ENCODE measurements around the gene ZAP70.

The ZAP70 gene

DNA sequence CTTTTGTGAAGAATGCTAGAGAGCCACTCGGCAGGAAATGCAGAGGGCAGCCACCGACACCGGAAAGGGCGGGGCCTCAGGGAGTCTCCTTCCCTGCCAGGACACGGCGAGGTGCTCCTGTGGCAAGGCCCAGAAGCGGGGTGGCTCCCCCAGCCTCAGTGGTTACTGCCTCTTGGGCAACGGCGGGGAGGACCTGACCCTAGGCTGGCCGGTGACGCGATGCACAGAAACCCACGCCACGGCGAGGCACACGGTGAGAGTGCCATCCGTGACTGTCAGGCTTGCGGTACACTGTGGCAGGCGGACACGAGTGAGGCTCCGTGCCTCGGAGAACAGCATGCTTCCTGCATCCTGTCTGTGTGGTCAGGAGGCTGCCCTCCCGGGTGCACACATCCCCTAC, 47.8 kb downstream of the ZAP70 start:
- no peak for DNase-seq (ENCODE audit: low read depth, low spot score)
- TF ChIP-seq, protein P1, sequence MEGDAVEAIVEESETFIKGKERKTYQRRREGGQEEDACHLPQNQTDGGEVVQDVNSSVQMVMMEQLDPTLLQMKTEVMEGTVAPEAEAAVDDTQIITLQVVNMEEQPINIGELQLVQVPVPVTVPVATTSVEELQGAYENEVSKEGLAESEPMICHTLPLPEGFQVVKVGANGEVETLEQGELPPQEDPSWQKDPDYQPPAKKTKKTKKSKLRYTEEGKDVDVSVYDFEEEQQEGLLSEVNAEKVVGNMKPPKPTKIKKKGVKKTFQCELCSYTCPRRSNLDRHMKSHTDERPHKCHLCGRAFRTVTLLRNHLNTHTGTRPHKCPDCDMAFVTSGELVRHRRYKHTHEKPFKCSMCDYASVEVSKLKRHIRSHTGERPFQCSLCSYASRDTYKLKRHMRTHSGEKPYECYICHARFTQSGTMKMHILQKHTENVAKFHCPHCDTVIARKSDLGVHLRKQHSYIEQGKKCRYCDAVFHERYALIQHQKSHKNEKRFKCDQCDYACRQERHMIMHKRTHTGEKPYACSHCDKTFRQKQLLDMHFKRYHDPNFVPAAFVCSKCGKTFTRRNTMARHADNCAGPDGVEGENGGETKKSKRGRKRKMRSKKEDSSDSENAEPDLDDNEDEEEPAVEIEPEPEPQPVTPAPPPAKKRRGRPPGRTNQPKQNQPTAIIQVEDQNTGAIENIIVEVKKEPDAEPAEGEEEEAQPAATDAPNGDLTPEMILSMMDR (IDR thresholded peaks at IDR 0.05; ENCODE audit: insufficient read depth, low read length, missing control alignments) = no peak
- CTCF ChIA-PET = no interaction called here
- POLR2A ChIA-PET = no interaction called here
- H3K4me3 ChIP-seq (ENCODE audit: low read depth, low read length) = no peak overlapping the region

DNA sequence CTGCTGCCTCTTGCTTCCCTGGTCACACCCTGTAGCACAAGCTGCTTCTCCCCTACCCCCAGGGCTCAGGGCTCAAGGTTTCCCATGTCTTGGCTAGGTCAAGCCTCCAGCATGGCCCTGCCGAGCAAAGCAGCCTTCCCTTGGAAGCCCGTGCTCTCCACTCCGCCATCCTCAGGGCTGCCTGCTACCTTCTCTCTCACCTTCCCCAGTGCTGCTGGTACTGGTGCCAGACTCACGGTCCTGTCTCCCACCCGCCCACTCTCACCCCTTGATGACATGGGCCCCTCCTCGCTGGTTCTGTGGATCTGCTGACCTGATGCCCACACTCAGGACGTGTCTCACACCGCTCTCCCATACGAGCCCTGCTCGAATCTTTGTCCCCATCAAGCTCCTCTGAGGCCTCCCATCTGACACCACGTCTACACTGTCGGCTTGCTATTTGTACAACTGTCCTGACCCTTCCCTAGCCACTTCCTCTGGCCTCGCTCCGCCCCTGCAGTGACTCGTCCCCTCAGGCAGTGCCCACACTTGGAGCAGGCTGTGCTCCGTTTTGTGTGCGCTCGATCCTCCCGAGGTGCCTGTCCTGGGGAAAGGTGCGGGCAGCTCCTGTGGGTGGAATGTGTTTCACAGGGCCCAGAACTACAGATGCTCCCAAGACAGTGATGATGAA, 49.9 kb downstream of the ZAP70 start:
- POLR2A ChIA-PET = no interaction called here
- CTCF ChIA-PET = interaction anchor here (2.0 kb wide), 1 partner anchor 11 kb away, joined by 8 read pairs; no protein-coding TSS in a partner anchor
- DNase-seq (ENCODE audit: low read depth, low spot score) = no peak
- TF ChIP-seq, protein P1 (IDR thresholded peaks at IDR 0.05; ENCODE audit: insufficient read depth, low read length, missing control alignments) = no peak
- H3K4me3 ChIP-seq (ENCODE audit: low read depth, low read length) = no peak overlapping the region

DNA sequence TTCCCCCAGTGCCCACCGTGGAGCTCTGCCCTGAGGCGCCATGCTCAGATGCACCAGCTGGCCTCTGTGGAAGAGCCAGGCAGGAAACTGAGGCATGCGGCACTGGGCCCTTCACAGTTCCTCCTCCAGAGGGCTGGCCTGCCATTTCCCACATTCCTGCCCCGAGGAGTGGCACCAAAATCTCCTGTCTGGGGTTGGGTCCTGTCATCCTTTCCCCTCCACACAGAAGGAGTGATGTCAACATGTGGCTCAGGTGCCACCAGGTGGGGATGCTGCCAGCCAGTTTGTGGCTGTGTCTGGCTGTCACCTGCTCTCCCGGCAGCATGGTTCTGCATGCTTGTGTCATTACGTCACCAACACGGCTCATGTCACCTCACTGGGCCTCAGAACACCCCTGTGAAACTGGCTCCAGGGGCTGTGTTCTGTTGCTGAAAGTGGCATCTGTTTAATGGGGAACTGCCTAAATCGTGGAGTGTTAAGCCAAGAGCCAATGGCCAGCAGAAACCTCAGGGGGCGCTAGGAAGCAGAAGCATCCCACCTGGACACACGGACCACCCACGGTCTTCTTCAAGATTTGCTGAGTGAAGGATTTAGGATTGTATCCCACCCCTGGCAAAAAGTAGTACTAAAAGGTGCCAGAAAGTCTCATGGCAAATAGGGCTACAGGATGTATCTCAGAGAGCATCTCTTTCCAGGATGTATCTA, 51.3 kb downstream of the ZAP70 start:
- ChIA-PET CTCF (no interaction called here), POLR2A (no interaction called here)
- TF ChIP-seq, protein P1 (IDR thresholded peaks at IDR 0.05; ENCODE audit: insufficient read depth, low read length, missing control alignments) = no peak
- no peak overlapping the region for H3K4me3 ChIP-seq (ENCODE audit: low read depth, low read length)
- DNase-seq (ENCODE audit: low read depth, low spot score) = no peak

DNA sequence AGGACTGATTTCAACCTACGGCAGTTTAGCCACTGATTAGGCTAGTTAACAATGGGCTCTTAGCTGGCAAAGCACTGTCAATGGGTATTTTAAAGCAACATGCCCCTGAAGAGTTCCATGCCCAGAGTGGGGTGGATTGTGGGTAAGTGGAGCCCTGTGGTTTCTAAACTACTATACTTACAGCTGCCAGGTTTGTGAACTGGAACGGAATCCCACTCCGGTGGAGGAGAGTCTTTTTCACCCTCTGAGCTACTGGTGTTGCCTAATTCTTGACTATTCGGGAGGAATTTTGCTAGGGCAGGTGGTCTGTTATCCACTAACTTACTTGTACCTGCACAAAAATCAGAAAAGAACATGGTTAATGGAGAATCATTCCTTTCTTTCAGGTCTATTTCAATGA, 52.6 kb downstream of the ZAP70 start:
- POLR2A ChIA-PET = no interaction called here

DNA sequence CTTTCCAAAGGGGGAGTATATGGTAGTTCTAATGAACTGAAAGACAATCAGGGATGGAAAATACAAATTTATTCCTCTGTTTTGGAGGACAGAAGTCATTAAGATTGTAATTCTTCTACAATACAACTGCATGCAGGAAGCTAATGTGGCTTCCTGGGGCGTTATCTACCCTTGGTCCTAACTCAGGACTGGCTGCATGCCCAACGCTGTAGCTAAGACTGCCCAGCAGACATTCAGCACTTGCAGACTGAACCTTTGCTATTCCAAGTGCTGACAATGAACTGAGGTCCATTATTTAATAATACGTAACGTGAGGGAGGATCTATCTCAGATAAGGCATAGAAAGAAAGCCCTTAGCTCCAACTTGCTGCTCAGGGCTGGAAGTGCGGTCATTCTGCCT, 53.2 kb downstream of the ZAP70 start:
- ChIA-PET CTCF (interaction anchor here (1.6 to 1.9 kb wide), 3 partner anchors 10 to 66 kb away, joined by 5 to 8 read pairs (median 7); no protein-coding TSS in a partner anchor), POLR2A (no interaction called here)
- H3K4me3 ChIP-seq (ENCODE audit: low read depth, low read length) = no peak overlapping the region
- TF ChIP-seq, protein P1 (IDR thresholded peaks at IDR 0.05; ENCODE audit: insufficient read depth, low read length, missing control alignments) = no peak
- no peak for DNase-seq (ENCODE audit: low read depth, low spot score)

More for the DNA sequence above, 52.6 kb downstream of the ZAP70 start:
- TF ChIP-seq, protein P1 (IDR thresholded peaks at IDR 0.05; ENCODE audit: insufficient read depth, low read length, missing control alignments) = no peak
- H3K4me3 ChIP-seq (ENCODE audit: low read depth, low read length) = no peak overlapping the region
- DNase-seq (ENCODE audit: low read depth, low spot score) = no peak
- CTCF ChIA-PET = no interaction called here

DNA sequence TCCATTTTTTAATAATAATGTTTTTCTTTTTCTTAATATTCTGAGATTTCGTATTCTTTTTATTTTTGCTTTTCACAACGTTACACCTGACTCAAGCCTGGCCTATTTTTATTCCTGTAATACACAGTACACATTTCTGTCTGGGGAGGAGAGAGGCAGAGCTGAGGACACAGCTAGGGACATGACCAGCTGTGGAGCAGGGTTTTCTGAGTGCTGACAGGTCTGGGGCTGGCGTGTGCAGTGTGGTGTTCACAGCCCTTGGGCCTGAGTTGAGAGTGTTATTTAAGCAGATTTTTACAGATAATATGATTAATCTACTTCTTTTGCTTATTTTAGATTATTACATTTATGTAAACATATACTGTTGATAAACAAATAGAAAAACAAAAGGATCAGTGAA, 55.9 kb downstream of the ZAP70 start:
- no peak for DNase-seq (ENCODE audit: low read depth, low spot score)
- TF ChIP-seq, protein P1 (IDR thresholded peaks at IDR 0.05; ENCODE audit: insufficient read depth, low read length, missing control alignments) = no peak
- CTCF ChIA-PET = no interaction called here
- POLR2A ChIA-PET = no interaction called here
- no peak overlapping the region for H3K4me3 ChIP-seq (ENCODE audit: low read depth, low read length)

Measured in AG04449 (cell line).